ENCODE results near the gene CDK5RAP2.
"Not testable (repeated sequence)": the region's sequence is repeated elsewhere in the genome, so short reads cannot be mapped to it uniquely, and the experiment has no call there.

CDK5RAP2 gene

GRCh38 chr9:120505186-120505585 is 74.8 kb downstream of the CDK5RAP2 start:
- DNase-seq, result no peak

- no peak for DNase-seq
These were observed 79.2 kb downstream of the CDK5RAP2 start for GRCh38 chr9:120500733-120501132.

- not testable (repeated sequence) for DNase-seq
These were observed 82.1 kb downstream of the CDK5RAP2 start for GRCh38 chr9:120497865-120498264.

- DNase-seq, result not testable (repeated sequence)
These were observed 83.5 kb downstream of the CDK5RAP2 start for GRCh38 chr9:120496438-120496837.

GRCh38 chr9:120490888-120491595 is 88.9 kb downstream of the CDK5RAP2 start:
- no peak for DNase-seq

GRCh38 chr9:120486835-120487234 is 93.1 kb downstream of the CDK5RAP2 start:
- no peak for DNase-seq

GRCh38 chr9:120486347-120486746 is 93.6 kb downstream of the CDK5RAP2 start:
- peak; percentile 2 for DNase-seq

GRCh38 chr9:120485788-120486187 is 94.2 kb downstream of the CDK5RAP2 start:
- DNase-seq, result no peak

GRCh38 chr9:120484162-120484561 is 95.8 kb downstream of the CDK5RAP2 start:
- no peak for DNase-seq

GRCh38 chr9:120482424-120483186 is 97.4 kb downstream of the CDK5RAP2 start:
- DNase-seq, result no peak

- DNase-seq, result no peak
These were observed 98.1 kb downstream of the CDK5RAP2 start for GRCh38 chr9:120481846-120482245.

GRCh38 chr9:120481248-120481647 is 98.7 kb downstream of the CDK5RAP2 start:
- DNase-seq, result no peak

- DNase-seq, result peak; percentile 21
These were observed 99.3 kb downstream of the CDK5RAP2 start for GRCh38 chr9:120480707-120481106.

- no peak for DNase-seq
These were observed 101.8 kb downstream of the CDK5RAP2 start for GRCh38 chr9:120478208-120478607.

GRCh38 chr9:120477534-120478001 is 102.4 kb downstream of the CDK5RAP2 start:
- DNase-seq, result peak; percentile 33

- no peak for DNase-seq
These were observed 104.6 kb downstream of the CDK5RAP2 start for GRCh38 chr9:120475341-120475740.

GRCh38 chr9:120474591-120475243 is 105.2 kb downstream of the CDK5RAP2 start:
- no peak for DNase-seq

- no peak for DNase-seq
These were observed 106.4 kb downstream of the CDK5RAP2 start for GRCh38 chr9:120473608-120474007.

- DNase-seq, result no peak
These were observed 114.1 kb downstream of the CDK5RAP2 start for GRCh38 chr9:120465685-120466407.

GRCh38 chr9:120464887-120465421 is 115.0 kb downstream of the CDK5RAP2 start:
- no peak for DNase-seq

GRCh38 chr9:120464176-120464886 is 115.6 kb downstream of the CDK5RAP2 start:
- DNase-seq, result no peak

- no peak for DNase-seq
These were observed 116.2 kb downstream of the CDK5RAP2 start for GRCh38 chr9:120463765-120464164.
